ENCODE measurements around the gene FAM83D. TPM values are rescaled to one million over a fixed set of nuclear protein-coding genes. Genes with fewer than 3 reads are reported as not detected.

Gene FAM83D
- total RNA-seq, 1 experiment from 2014 or later = 66.9 TPM

GRCh38 chr20:38937000-38937399, 10.8 kb downstream of the FAM83D start:
- Mint-ChIP-seq H3K9me3 (no peaks in the 10 kb centered on the region), H3K27me3 (ENCODE audit: low read depth) (no peaks in the 10 kb centered on the region; the same call in 1 of the 2 replicates), H3K4me3 (no peak overlapping the region), H3K36me3 (peaks cover 47% of the 10 kb centered on the region), H3K27ac (peak overlapping the region; percentile 80), H3K4me1 (peaks cover 34% of the 10 kb centered on the region)
- TF ChIP-seq SOX15 (CRISPR knock-in tag; IDR thresholded peaks at IDR 0.05) = no peak
- TF ChIP-seq ZNF138 (CRISPR knock-in tag; conservative IDR thresholded peaks at IDR 0.05) = no peak
- TF ChIP-seq E2F5 (CRISPR knock-in tag; IDR thresholded peaks at IDR 0.05) = no peak
- TF ChIP-seq, protein P1, sequence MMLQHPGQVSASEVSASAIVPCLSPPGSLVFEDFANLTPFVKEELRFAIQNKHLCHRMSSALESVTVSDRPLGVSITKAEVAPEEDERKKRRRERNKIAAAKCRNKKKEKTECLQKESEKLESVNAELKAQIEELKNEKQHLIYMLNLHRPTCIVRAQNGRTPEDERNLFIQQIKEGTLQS (CRISPR knock-in tag; conservative IDR thresholded peaks at IDR 0.05) = no peak
- no peak for TF ChIP-seq MXD4 (CRISPR knock-in tag; IDR thresholded peaks at IDR 0.05; ENCODE audit: borderline replicate concordance)
- no peak for TF ChIP-seq GRHL2 (CRISPR knock-in tag; IDR thresholded peaks at IDR 0.05; ENCODE audit: insufficient replicate concordance, severe bottlenecking)
- no peak for TF ChIP-seq AR (CRISPR knock-in tag; IDR thresholded peaks at IDR 0.05)
- TF ChIP-seq, protein P2, sequence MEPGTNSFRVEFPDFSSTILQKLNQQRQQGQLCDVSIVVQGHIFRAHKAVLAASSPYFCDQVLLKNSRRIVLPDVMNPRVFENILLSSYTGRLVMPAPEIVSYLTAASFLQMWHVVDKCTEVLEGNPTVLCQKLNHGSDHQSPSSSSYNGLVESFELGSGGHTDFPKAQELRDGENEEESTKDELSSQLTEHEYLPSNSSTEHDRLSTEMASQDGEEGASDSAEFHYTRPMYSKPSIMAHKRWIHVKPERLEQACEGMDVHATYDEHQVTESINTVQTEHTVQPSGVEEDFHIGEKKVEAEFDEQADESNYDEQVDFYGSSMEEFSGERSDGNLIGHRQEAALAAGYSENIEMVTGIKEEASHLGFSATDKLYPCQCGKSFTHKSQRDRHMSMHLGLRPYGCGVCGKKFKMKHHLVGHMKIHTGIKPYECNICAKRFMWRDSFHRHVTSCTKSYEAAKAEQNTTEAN (CRISPR knock-in tag; IDR thresholded peaks at IDR 0.05) = no peak
- no peak for TF ChIP-seq FOXK1 (CRISPR knock-in tag; IDR thresholded peaks at IDR 0.05)
- TF ChIP-seq TEAD1 (CRISPR knock-in tag; IDR thresholded peaks at IDR 0.05) = no peak
- no peak for TF ChIP-seq ZNF281 (CRISPR knock-in tag; IDR thresholded peaks at IDR 0.05)
- no peak for TF ChIP-seq NFATC4 (CRISPR knock-in tag; IDR thresholded peaks at IDR 0.05)
- TF ChIP-seq NFE2L1 (CRISPR knock-in tag; IDR thresholded peaks at IDR 0.05) = no peak
- TF ChIP-seq, protein P3, sequence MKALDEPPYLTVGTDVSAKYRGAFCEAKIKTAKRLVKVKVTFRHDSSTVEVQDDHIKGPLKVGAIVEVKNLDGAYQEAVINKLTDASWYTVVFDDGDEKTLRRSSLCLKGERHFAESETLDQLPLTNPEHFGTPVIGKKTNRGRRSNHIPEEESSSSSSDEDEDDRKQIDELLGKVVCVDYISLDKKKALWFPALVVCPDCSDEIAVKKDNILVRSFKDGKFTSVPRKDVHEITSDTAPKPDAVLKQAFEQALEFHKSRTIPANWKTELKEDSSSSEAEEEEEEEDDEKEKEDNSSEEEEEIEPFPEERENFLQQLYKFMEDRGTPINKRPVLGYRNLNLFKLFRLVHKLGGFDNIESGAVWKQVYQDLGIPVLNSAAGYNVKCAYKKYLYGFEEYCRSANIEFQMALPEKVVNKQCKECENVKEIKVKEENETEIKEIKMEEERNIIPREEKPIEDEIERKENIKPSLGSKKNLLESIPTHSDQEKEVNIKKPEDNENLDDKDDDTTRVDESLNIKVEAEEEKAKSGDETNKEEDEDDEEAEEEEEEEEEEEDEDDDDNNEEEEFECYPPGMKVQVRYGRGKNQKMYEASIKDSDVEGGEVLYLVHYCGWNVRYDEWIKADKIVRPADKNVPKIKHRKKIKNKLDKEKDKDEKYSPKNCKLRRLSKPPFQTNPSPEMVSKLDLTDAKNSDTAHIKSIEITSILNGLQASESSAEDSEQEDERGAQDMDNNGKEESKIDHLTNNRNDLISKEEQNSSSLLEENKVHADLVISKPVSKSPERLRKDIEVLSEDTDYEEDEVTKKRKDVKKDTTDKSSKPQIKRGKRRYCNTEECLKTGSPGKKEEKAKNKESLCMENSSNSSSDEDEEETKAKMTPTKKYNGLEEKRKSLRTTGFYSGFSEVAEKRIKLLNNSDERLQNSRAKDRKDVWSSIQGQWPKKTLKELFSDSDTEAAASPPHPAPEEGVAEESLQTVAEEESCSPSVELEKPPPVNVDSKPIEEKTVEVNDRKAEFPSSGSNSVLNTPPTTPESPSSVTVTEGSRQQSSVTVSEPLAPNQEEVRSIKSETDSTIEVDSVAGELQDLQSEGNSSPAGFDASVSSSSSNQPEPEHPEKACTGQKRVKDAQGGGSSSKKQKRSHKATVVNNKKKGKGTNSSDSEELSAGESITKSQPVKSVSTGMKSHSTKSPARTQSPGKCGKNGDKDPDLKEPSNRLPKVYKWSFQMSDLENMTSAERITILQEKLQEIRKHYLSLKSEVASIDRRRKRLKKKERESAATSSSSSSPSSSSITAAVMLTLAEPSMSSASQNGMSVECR (CRISPR knock-in tag; IDR thresholded peaks at IDR 0.05; ENCODE audit: borderline replicate concordance) = no peak
- no peak for TF ChIP-seq CREB1 (CRISPR knock-in tag; IDR thresholded peaks at IDR 0.05)
- TF ChIP-seq ATF2 (CRISPR knock-in tag; IDR thresholded peaks at IDR 0.05; ENCODE audit: borderline replicate concordance, low read depth) = no peak
- TF ChIP-seq, protein P4, sequence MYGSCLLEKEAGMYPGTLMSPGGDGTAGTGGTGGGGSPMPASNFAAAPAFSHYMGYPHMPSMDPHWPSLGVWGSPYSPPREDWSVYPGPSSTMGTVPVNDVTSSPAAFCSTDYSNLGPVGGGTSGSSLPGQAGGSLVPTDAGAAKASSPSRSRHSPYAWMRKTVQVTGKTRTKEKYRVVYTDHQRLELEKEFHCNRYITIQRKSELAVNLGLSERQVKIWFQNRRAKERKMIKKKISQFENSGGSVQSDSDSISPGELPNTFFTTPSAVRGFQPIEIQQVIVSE (CRISPR knock-in tag; IDR thresholded peaks at IDR 0.05; ENCODE audit: borderline replicate concordance) = no peak
- no peak for TF ChIP-seq IRF2 (CRISPR knock-in tag; IDR thresholded peaks at IDR 0.05; ENCODE audit: borderline replicate concordance, low read depth)
- ATAC-seq (no peak), DNase-seq (ENCODE audit: low spot score) (no peak)
- POLR2A ChIA-PET = interaction anchor here (1.4 kb wide), 1 partner anchor 10 kb away, joined by 7 read pairs; the partner anchor contains the start of gene FAM83D
- CTCF ChIA-PET = interaction anchor here (0.6 to 0.9 kb wide), 2 partner anchors 44 to 270 kb away, joined by 3 read pairs; no protein-coding TSS in a partner anchor
